HepG2 (cell line): ENCODE results near the gene SOS2. TPM values are rescaled to one million over a fixed set of nuclear protein-coding genes. Genes with fewer than 3 reads are reported as not detected.

Source experiments
- ATAC-seq: fragments of 200-7000 bp; cut with Tn5 transposase; 3 replicates; pipeline ENCODE4 v1.9.1; 2020; ENCODE audit warnings: mild to moderate bottlenecking, moderate library complexity
- BruUV-seq: library from RNA; stranded (reverse); fragments of 400-500 nt; replicated peaks from 2 replicates; lab custom pipeline; 2021; lab: Mats Ljungman, UMichigan
- CTCF ChIA-PET: fragments of 300-600 bp; formaldehyde crosslinking; extraction: SDS; loops from one replicate; lab custom pipeline; 2021; ENCODE audit warnings: low total read pairs, inconsistent platforms, low intra/inter-chr PET ratio; lab: Yijun Ruan, JAX
- POLR2A ChIA-PET: fragments of 350-600 bp; sonication (Branson Sonifier 250); formaldehyde crosslinking; loops from one replicate; lab custom pipeline; 2020; ENCODE audit warnings: antibody characterized with exemption, inconsistent platforms; lab: Yijun Ruan, JAX
- DNase-seq: peaks from one replicate; pipeline ENCODE4 v3.0.0-alpha.2; 2015; ENCODE audit warnings: low spot score
- FAIRE-seq: peaks from 3 replicates; lab custom pipeline; 2011; peaks lifted over from hg19 to GRCh38; lab: Jason Lieb, UNC
- H2AFZ ChIP-seq: one replicate; pipeline ENCODE4 v1.6.1; 2011; ENCODE audit warnings: low read length, inconsistent platforms
- H3K27ac ChIP-seq: fragments of 300-600 bp; 3 replicates; pipeline ENCODE4 v1.8.0; 2011; ENCODE audit warnings: mixed run types, mild to moderate bottlenecking, mixed read lengths, low read length, inconsistent platforms; ENCODE audit not compliant: insufficient read depth; ENCODE audit errors: extremely low read length
- H3K27me3 ChIP-seq, 2 experiments: fragments of 200-600 bp in 1 of 2; 2 replicates in 1 of 2; 3 replicates in 1 of 2; pipeline versions ENCODE4 v1.6.0 to v1.8.0; 2011; ENCODE audit warnings: low read length in 2 of 2, mild to moderate bottlenecking in 2 of 2, moderate library complexity in 2 of 2, inconsistent platforms in 1 of 2; ENCODE audit not compliant: insufficient read depth in 2 of 2, control insufficient read depth in 1 of 2
- H3K36me3 ChIP-seq, 2 experiments: fragments of 200-600 bp in 1 of 2; replicated peaks in 1 of 2; 2 replicates in 1 of 2; 3 replicates in 1 of 2; pipeline versions ENCODE4 v1.5.1 to v1.8.0; 2011; ENCODE audit warnings: low read length in 2 of 2, inconsistent platforms in 1 of 2; ENCODE audit not compliant: insufficient read depth in 2 of 2, control insufficient read depth in 1 of 2
- H3K4me1 ChIP-seq: 2 replicates; pipeline ENCODE4 v1.5.1; 2012; ENCODE audit warnings: low read length, inconsistent platforms; ENCODE audit not compliant: insufficient read depth
- H3K4me2 ChIP-seq: 2 replicates; pipeline ENCODE4 v1.6.0; 2011; ENCODE audit warnings: low read depth, low read length, inconsistent platforms
- H3K4me3 ChIP-seq, 3 experiments: fragments of 200-600 bp in 1 of 3; sonication (generic), shearing (Covaris generic) in 1 of 3; replicated peaks in 1 of 3; 2 replicates each; pipeline ENCODE4 v1.5.1; 2011 to 2016; ENCODE audit warnings: low read length in 3 of 3, inconsistent platforms in 2 of 3, low read depth in 2 of 3, mild to moderate bottlenecking in 2 of 3, control low read depth in 1 of 3, mixed read lengths in 1 of 3; ENCODE audit not compliant: insufficient read depth in 1 of 3
- H3K79me2 ChIP-seq: one replicate; pipeline ENCODE4 v1.6.1; 2011; ENCODE audit warnings: low read length, inconsistent platforms; ENCODE audit not compliant: insufficient read depth
- H3K9ac ChIP-seq: 2 replicates; pipeline ENCODE4 v1.6.0; 2011; ENCODE audit warnings: mild to moderate bottlenecking, low read depth, low read length, inconsistent platforms; ENCODE audit not compliant: insufficient read depth
- H3K9me3 ChIP-seq: 2 replicates; pipeline ENCODE4 v1.5.1; 2012; ENCODE audit warnings: mild to moderate bottlenecking, low read length
- H4K20me1 ChIP-seq: 2 replicates; pipeline ENCODE4 v1.6.0; 2011; ENCODE audit warnings: inconsistent platforms, mild to moderate bottlenecking, low read length, moderate library complexity; ENCODE audit not compliant: insufficient read depth
- ETS1 ChIP-seq: sonication (generic); formaldehyde crosslinking; IDR thresholded peaks from 2 replicates; pipeline ENCODE4 v1.4.0; 2020; ENCODE audit warnings: missing genetic modification reagents
- GFI1 ChIP-seq: sonication (generic); formaldehyde crosslinking; IDR thresholded peaks from 2 replicates; pipeline ENCODE4 v1.5.0; 2020; ENCODE audit warnings: missing genetic modification reagents, mild to moderate bottlenecking, borderline replicate concordance
- HDAC2 ChIP-seq: sonication (generic); formaldehyde crosslinking; IDR thresholded peaks from 2 replicates; pipeline ENCODE4 v1.4.0; 2020; ENCODE audit warnings: missing genetic modification reagents
- HIC2 ChIP-seq: sonication (generic); formaldehyde crosslinking; IDR thresholded peaks from 2 replicates; pipeline ENCODE4 v1.9.0; 2022; ENCODE audit warnings: low read depth, missing genetic modification reagents
- MXD4 ChIP-seq: IDR thresholded peaks from 2 replicates; pipeline ENCODE4 v1.6.1; 2016; ENCODE audit warnings: mild to moderate bottlenecking, missing biosample characterization, missing genetic modification reagents
- NFATC3 ChIP-seq: sonication (generic); formaldehyde crosslinking; IDR thresholded peaks from 2 replicates; pipeline ENCODE4 v1.5.1; 2020; ENCODE audit warnings: mild to moderate bottlenecking, missing genetic modification reagents
- SCMH1 ChIP-seq: sonication (generic); formaldehyde crosslinking; IDR thresholded peaks from 2 replicates; pipeline ENCODE4 v1.9.0; 2021; ENCODE audit warnings: missing genetic modification reagents, mild to moderate bottlenecking, borderline replicate concordance
- ZBTB38 ChIP-seq: sonication (generic); formaldehyde crosslinking; IDR thresholded peaks from 2 replicates; pipeline ENCODE4 v1.5.1; 2020; ENCODE audit warnings: mild to moderate bottlenecking, missing genetic modification reagents
- ZFP36L1 ChIP-seq: sonication (generic); formaldehyde crosslinking; IDR thresholded peaks from 2 replicates; pipeline ENCODE4 v1.8.0; 2022; ENCODE audit warnings: mild to moderate bottlenecking, missing genetic modification reagents, moderate library complexity
- ZKSCAN5 ChIP-seq: sonication (generic); formaldehyde crosslinking; IDR thresholded peaks from 2 replicates; pipeline ENCODE4 v1.5.1; 2020; ENCODE audit warnings: mild to moderate bottlenecking, missing genetic modification reagents
- ZNF282 ChIP-seq: fragments of 450-650 bp; IDR thresholded peaks from 2 replicates; pipeline ENCODE4 v1.6.1; 2018; ENCODE audit not compliant: partially characterized antibody
- ZNF331 ChIP-seq: sonication (generic); formaldehyde crosslinking; IDR thresholded peaks from 2 replicates; pipeline ENCODE4 v1.4.0; 2020; ENCODE audit warnings: missing genetic modification reagents
- ZNF615 ChIP-seq: sonication (generic); formaldehyde crosslinking; IDR thresholded peaks from 2 replicates; pipeline ENCODE4 v1.5.0; 2020; ENCODE audit warnings: mild to moderate bottlenecking, missing genetic modification reagents, borderline replicate concordance
- ZNF660 ChIP-seq: sonication (generic); formaldehyde crosslinking; IDR thresholded peaks from 2 replicates; pipeline ENCODE4 v1.5.1; 2020; ENCODE audit warnings: mild to moderate bottlenecking, low read depth, missing genetic modification reagents, borderline replicate concordance
- WGBS: methylation state at CpG from one replicate; pipeline ENCODE4 v1.1.6; 2017; ENCODE audit warnings: low lambda C conversion rate; 5-methylcytosine and 5-hydroxymethylcytosine counted together
- in situ Hi-C: cut with HindIII; loops from 2 replicates; pipeline ENCODE4 v1.10.0; 2017; ENCODE audit warnings: low pct_unique_long_range_greater_than_20kb; ENCODE audit not compliant: extremely low pct_ligation_motif_present
- intact Hi-C: fragments of 100-400 bp; cut with micrococcal nuclease; formaldehyde crosslinking; loops from one replicate; pipeline ENCODE4 v1.10.0; 2022; ENCODE audit not compliant: unreplicated experiment
- polyA plus RNA-seq, 8 experiments: library from polyadenylated mRNA; depleted of rRNA in 3 of 8; stranded (reverse) in 7 of 8; unstranded in 1 of 8; fragments of >200 nt; fragmentation: Illumina TruSeq in 4 of 8; extraction: Trizol in 4 of 8; gene quantifications; 2 replicates each; pipeline versions ENCODE4 v1.2.1 to v1.2.3, GENCODE V29; 2011 to 2016; ENCODE audit warnings: low read depth in 4 of 8, missing spikeins in 1 of 8, mixed read lengths in 1 of 8; ENCODE audit not compliant: insufficient read depth in 1 of 8
- total RNA-seq, 5 experiments: library from RNA; depleted of rRNA; stranded (reverse); fragments of >200 nt; fragmentation: Illumina TruSeq; extraction: Trizol; gene quantifications; 2 replicates each; pipeline ENCODE4 v1.2.3, GENCODE V29; 2016; ENCODE audit warnings: low read depth in 1 of 5

SOS2 gene
- total and polyA plus RNA-seq, 2 of the 13 experiments (the other 11 are each of a cell fraction or from before 2014, with no cell fraction given): 9.3 to 12.1 TPM

- Histone ChIP-seq H4K20me1 (no peaks in the 10 kb centered on the region), H3K4me2 (no peak overlapping the region), H3K4me1 (no peaks in the 10 kb centered on the region), H3K9ac (no peak overlapping the region), H3K27ac (no peak overlapping the region), H3K4me3 (no peak overlapping the region), H3K36me3 (peaks cover 2 to 10% of the 10 kb centered on the region in 2 experiments; a peak in 3 of 5 replicates), H3K79me2 (no peaks in the 10 kb centered on the region), H3K9me3 (no peaks in the 10 kb centered on the region), H2AFZ (no peak overlapping the region), H3K27me3 (no peaks in the 10 kb centered on the region)
- no peak for DNase-seq
- 90% methylated on average over 2 of the region's 2 CpGs for WGBS
- no peak for FAIRE-seq
- no peak for ATAC-seq
- POLR2A ChIA-PET: no interaction called here
- intact Hi-C loops: no loop called here
- CTCF ChIA-PET: no interaction called here
- BruUV-seq: no TSS peak
- no peak for TF ChIP-seq ZNF615 (CRISPR knock-in tag)
- in situ Hi-C loops: no loop called here
Observed at GRCh38 chr14:50198499-50198898, 32.9 kb downstream of the SOS2 start.

GRCh38 chr14:50191499-50191898, 39.9 kb downstream of the SOS2 start:
- no peaks in the 10 kb centered on the region for H3K27me3 ChIP-seq
- H3K4me1 ChIP-seq: no peaks in the 10 kb centered on the region
- no peaks in the 10 kb centered on the region for H3K79me2 ChIP-seq
- no peak for DNase-seq
- intact Hi-C loops: no loop called here
- in situ Hi-C loops: no loop called here
- FAIRE-seq: no peak
- no peak overlapping the region for H3K4me2 ChIP-seq
- 0 out of 5 replicates have a peak, but pooled peaks cover 0 to 8% of the 10 kb centered on the region in 2 experiments for H3K36me3 ChIP-seq
- H3K9me3 ChIP-seq: no peaks in the 10 kb centered on the region
- no peak for ATAC-seq
- POLR2A ChIA-PET: interaction anchor here (1.2 kb wide), 1 partner anchor 10 kb away, joined by 3 read pairs; no protein-coding TSS in a partner anchor
- H3K27ac ChIP-seq: no peak overlapping the region
- no peaks in the 10 kb centered on the region for H4K20me1 ChIP-seq
- 95% methylated on average over 1 of the region's 1 CpG for WGBS
- no peak overlapping the region for H3K4me3 ChIP-seq
- H3K9ac ChIP-seq: no peak overlapping the region
- BruUV-seq: no TSS peak
- CTCF ChIA-PET: no interaction called here
- no peak overlapping the region for H2AFZ ChIP-seq
- TF ChIP-seq ZBTB38 (no peak), MXD4 (CRISPR knock-in tag) (no peak), SCMH1 (CRISPR knock-in tag) (no peak), ZNF331 (CRISPR knock-in tag) (no peak), ZNF660 (CRISPR knock-in tag) (no peak), ZKSCAN5 (CRISPR knock-in tag) (no peak), ZNF282 (no peak), ZFP36L1 (CRISPR knock-in tag) (no peak), GFI1 (CRISPR knock-in tag) (no peak), NFATC3 (CRISPR knock-in tag) (no peak), HDAC2 (no peak), HIC2 (CRISPR knock-in tag) (no peak), ETS1 (CRISPR knock-in tag) (no peak)
- TF ChIP-seq, all 625 proteins: peak for 0
